Measurements from ENCODE around the gene PLCH2.

DNA sequence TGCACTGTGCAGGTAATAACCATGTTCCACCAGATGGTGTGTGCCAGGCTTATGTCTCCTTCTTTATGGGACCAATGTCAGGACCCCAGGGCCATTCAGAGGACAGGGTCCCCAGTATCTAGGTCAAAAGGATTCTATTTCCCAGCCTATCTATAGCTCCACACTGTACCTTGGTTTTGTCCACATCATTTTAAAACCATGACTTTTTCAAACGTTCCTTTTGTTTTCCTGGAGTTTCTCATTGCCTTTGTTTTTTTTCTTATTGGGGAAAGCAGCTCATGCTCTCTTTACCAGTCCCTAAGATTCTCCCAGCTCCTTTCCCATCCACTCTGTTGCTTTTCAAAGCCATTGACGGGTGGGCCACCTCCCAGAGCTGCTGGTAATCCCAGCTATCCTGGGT is 12.6 kb downstream of the PLCH2 start:
- TF ChIP-seq, protein P1, sequence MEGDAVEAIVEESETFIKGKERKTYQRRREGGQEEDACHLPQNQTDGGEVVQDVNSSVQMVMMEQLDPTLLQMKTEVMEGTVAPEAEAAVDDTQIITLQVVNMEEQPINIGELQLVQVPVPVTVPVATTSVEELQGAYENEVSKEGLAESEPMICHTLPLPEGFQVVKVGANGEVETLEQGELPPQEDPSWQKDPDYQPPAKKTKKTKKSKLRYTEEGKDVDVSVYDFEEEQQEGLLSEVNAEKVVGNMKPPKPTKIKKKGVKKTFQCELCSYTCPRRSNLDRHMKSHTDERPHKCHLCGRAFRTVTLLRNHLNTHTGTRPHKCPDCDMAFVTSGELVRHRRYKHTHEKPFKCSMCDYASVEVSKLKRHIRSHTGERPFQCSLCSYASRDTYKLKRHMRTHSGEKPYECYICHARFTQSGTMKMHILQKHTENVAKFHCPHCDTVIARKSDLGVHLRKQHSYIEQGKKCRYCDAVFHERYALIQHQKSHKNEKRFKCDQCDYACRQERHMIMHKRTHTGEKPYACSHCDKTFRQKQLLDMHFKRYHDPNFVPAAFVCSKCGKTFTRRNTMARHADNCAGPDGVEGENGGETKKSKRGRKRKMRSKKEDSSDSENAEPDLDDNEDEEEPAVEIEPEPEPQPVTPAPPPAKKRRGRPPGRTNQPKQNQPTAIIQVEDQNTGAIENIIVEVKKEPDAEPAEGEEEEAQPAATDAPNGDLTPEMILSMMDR (conservative IDR thresholded peaks at IDR 0.05; ENCODE audit: low read length): no peak
- TF ChIP-seq EZH2phosphoT487 (IDR thresholded peaks at IDR 0.05; ENCODE audit: borderline replicate concordance, low read depth, low read length): no peak
